Neural crest cell (in vitro differentiated cells): Measurements from ENCODE around the gene NPY4R2. TPM values are rescaled to one million over a fixed set of nuclear protein-coding genes. Genes with fewer than 3 reads are reported as not detected.
"Not testable (repeated sequence)": the region's sequence is repeated elsewhere in the genome, so short reads cannot be mapped to it uniquely, and the experiment has no call there.

Experiments used
- DNase-seq: peaks from one replicate; pipeline ENCODE4 v3.0.0; 2021; ENCODE audit warnings: low read depth, mixed read lengths, low spot score
- H3K27ac Mint-ChIP-seq: one replicate; pipeline ENCODE4 v1.8.0; 2021; ENCODE audit warnings: mild to moderate bottlenecking, mixed read lengths; ENCODE audit not compliant: unreplicated experiment
- H3K27me3 Mint-ChIP-seq: 2 replicates; pipeline ENCODE4 v1.8.0; 2021; ENCODE audit warnings: low read depth, mild to moderate bottlenecking, mixed read lengths
- H3K36me3 Mint-ChIP-seq: 2 replicates; pipeline ENCODE4 v1.8.0; 2021; ENCODE audit warnings: low read depth, mild to moderate bottlenecking, mixed read lengths
- H3K4me1 Mint-ChIP-seq: 2 replicates; pipeline ENCODE4 v1.8.0; 2021; ENCODE audit warnings: mixed read lengths
- H3K4me3 Mint-ChIP-seq: one replicate; pipeline ENCODE4 v1.8.0; 2021; ENCODE audit warnings: mild to moderate bottlenecking, mixed read lengths
- H3K9me3 Mint-ChIP-seq: 2 replicates; pipeline ENCODE4 v1.8.0; 2021; ENCODE audit warnings: mixed read lengths
- total RNA-seq: library from RNA; stranded (reverse); gene quantifications from 2 replicates; pipeline ENCODE4 v1.2.1, GENCODE V29; 2021

The NPY4R2 gene
- total RNA-seq, 1 donor from 2014 or later, result not detected

GRCh38 chr10:47910486-47910885 lies 8.0 kb upstream of the NPY4R2 start:
- H3K27me3 Mint-ChIP-seq, result not testable (repeated sequence)

GRCh38 chr10:47914052-47914451 lies 4.4 kb upstream of the NPY4R2 start:
- not testable (repeated sequence) for DNase-seq, H3K36me3 Mint-ChIP-seq, H3K27me3 Mint-ChIP-seq, H3K27ac Mint-ChIP-seq, H3K4me1 Mint-ChIP-seq, H3K4me3 Mint-ChIP-seq, H3K9me3 Mint-ChIP-seq

More at GRCh38 chr10:47910486-47910885, 8.0 kb upstream of the NPY4R2 start:
- not testable (repeated sequence) for DNase-seq, H3K9me3 Mint-ChIP-seq, H3K4me1 Mint-ChIP-seq, H3K27ac Mint-ChIP-seq, H3K4me3 Mint-ChIP-seq, H3K36me3 Mint-ChIP-seq

- not testable (repeated sequence) for H3K4me1 Mint-ChIP-seq, H3K4me3 Mint-ChIP-seq, H3K36me3 Mint-ChIP-seq, H3K27me3 Mint-ChIP-seq, H3K27ac Mint-ChIP-seq, H3K9me3 Mint-ChIP-seq, DNase-seq
These were observed 2.5 kb upstream of the NPY4R2 start for GRCh38 chr10:47915849-47916548.

- not testable (repeated sequence) for H3K9me3 Mint-ChIP-seq, H3K27me3 Mint-ChIP-seq, H3K27ac Mint-ChIP-seq, H3K4me1 Mint-ChIP-seq, DNase-seq, H3K4me3 Mint-ChIP-seq, H3K36me3 Mint-ChIP-seq
These were observed 2.1 kb downstream of the NPY4R2 start for GRCh38 chr10:47920610-47921009.

- not testable (repeated sequence) for H3K4me1 Mint-ChIP-seq, DNase-seq, H3K27me3 Mint-ChIP-seq, H3K36me3 Mint-ChIP-seq, H3K9me3 Mint-ChIP-seq, H3K4me3 Mint-ChIP-seq, H3K27ac Mint-ChIP-seq
These were observed 4.0 kb downstream of the NPY4R2 start for GRCh38 chr10:47922503-47922902.

- not testable (repeated sequence) for H3K4me1 Mint-ChIP-seq, H3K27ac Mint-ChIP-seq, H3K4me3 Mint-ChIP-seq, H3K36me3 Mint-ChIP-seq, H3K27me3 Mint-ChIP-seq, H3K9me3 Mint-ChIP-seq, DNase-seq
These were observed 6.2 kb downstream of the NPY4R2 start for GRCh38 chr10:47924628-47925027.

- H3K4me1 Mint-ChIP-seq, H3K27me3 Mint-ChIP-seq, H3K4me3 Mint-ChIP-seq, H3K27ac Mint-ChIP-seq, H3K9me3 Mint-ChIP-seq, DNase-seq, H3K36me3 Mint-ChIP-seq: not testable (repeated sequence)
These were observed 8.9 kb downstream of the NPY4R2 start for GRCh38 chr10:47927147-47927916.

- H3K4me1 Mint-ChIP-seq, H3K9me3 Mint-ChIP-seq, DNase-seq, H3K27me3 Mint-ChIP-seq, H3K27ac Mint-ChIP-seq, H3K36me3 Mint-ChIP-seq, H3K4me3 Mint-ChIP-seq: not testable (repeated sequence)
These were observed 9.8 kb downstream of the NPY4R2 start for GRCh38 chr10:47928225-47928624.

- H3K27me3 Mint-ChIP-seq, H3K4me3 Mint-ChIP-seq, DNase-seq, H3K36me3 Mint-ChIP-seq, H3K27ac Mint-ChIP-seq, H3K4me1 Mint-ChIP-seq, H3K9me3 Mint-ChIP-seq: not testable (repeated sequence)
These were observed 14.4 kb downstream of the NPY4R2 start for GRCh38 chr10:47932824-47933223.

GRCh38 chr10:47933462-47933861 lies 15.0 kb downstream of the NPY4R2 start:
- not testable (repeated sequence) for H3K9me3 Mint-ChIP-seq, DNase-seq, H3K4me3 Mint-ChIP-seq, H3K36me3 Mint-ChIP-seq, H3K27ac Mint-ChIP-seq, H3K27me3 Mint-ChIP-seq, H3K4me1 Mint-ChIP-seq

- not testable (repeated sequence) for H3K4me1 Mint-ChIP-seq, H3K9me3 Mint-ChIP-seq, H3K4me3 Mint-ChIP-seq, H3K27me3 Mint-ChIP-seq, DNase-seq, H3K27ac Mint-ChIP-seq, H3K36me3 Mint-ChIP-seq
These were observed 18.3 kb downstream of the NPY4R2 start for GRCh38 chr10:47936772-47937228.

- H3K36me3 Mint-ChIP-seq, H3K4me1 Mint-ChIP-seq, H3K9me3 Mint-ChIP-seq, DNase-seq, H3K27me3 Mint-ChIP-seq, H3K4me3 Mint-ChIP-seq, H3K27ac Mint-ChIP-seq: not testable (repeated sequence)
These were observed 19.2 kb downstream of the NPY4R2 start for GRCh38 chr10:47937634-47938033.

- DNase-seq, H3K36me3 Mint-ChIP-seq, H3K4me1 Mint-ChIP-seq, H3K27ac Mint-ChIP-seq, H3K27me3 Mint-ChIP-seq, H3K9me3 Mint-ChIP-seq, H3K4me3 Mint-ChIP-seq: not testable (repeated sequence)
These were observed 22.4 kb downstream of the NPY4R2 start for GRCh38 chr10:47940821-47941220.

GRCh38 chr10:47941379-47941778 lies 22.9 kb downstream of the NPY4R2 start:
- H3K4me3 Mint-ChIP-seq, H3K4me1 Mint-ChIP-seq, H3K36me3 Mint-ChIP-seq, H3K27me3 Mint-ChIP-seq, DNase-seq, H3K27ac Mint-ChIP-seq, H3K9me3 Mint-ChIP-seq: not testable (repeated sequence)
